Measurements from ENCODE around the gene PACRG. TPM values are rescaled to one million over a fixed set of nuclear protein-coding genes. Genes with fewer than 3 reads are reported as not detected.

The PACRG gene
- total RNA-seq, 1 donor from 2014 or later, result not detected

DNA sequence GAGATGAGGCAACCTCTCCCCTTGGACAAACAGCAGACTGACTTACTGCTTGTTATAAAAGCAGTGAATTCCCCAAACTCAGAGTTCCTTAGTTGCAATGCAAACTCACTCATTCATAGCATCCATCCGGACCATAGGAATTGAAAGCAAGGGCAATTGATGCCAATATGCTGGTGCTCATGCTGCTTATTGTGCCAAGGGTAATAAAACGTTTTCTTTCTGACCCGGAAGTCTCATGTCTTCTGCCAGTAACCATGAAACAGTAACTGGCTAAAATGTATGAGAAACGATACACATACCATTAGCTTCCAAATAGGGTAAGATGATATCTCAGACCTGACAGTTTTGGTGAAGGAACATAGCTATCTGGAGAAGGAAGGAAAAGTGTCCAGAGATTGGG lies 18.3 kb upstream of the PACRG start:
- intact Hi-C loops (cut with micrococcal nuclease), result no loop called here

GRCh38 chr6:162710419-162710818 lies 17.4 kb upstream of the PACRG start:
- intact Hi-C loops (cut with micrococcal nuclease), result no loop called here

- intact Hi-C loops (cut with micrococcal nuclease), result no loop called here
These were observed 16.8 kb upstream of the PACRG start for GRCh38 chr6:162710936-162711335.

DNA sequence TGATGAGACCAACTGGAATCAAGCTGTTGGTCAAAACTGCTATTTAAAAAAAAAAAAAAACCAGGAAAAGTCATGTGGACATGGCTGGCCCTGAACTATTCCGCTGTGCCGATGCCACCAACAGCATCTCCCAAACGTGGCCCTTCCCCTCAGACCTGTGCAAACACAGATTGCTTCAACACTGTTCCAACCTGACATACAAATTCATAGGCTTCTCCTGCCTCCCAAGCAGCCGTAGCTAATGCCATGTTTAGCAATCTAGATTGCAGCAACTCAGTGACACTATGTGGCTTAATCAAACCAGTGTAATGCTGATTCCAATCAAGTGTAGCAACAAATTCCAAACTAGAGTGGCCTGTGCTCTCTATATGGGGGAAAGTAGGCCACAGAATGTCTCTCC lies 16.4 kb upstream of the PACRG start:
- intact Hi-C loops (cut with micrococcal nuclease), result no loop called here

GRCh38 chr6:162712694-162713093 lies 15.1 kb upstream of the PACRG start:
- intact Hi-C loops (cut with micrococcal nuclease), result no loop called here

- intact Hi-C loops (cut with micrococcal nuclease), result no loop called here
These were observed 13.6 kb upstream of the PACRG start for GRCh38 chr6:162713974-162714780.

GRCh38 chr6:162715601-162716000 lies 12.2 kb upstream of the PACRG start:
- intact Hi-C loops (cut with micrococcal nuclease), result no loop called here

DNA sequence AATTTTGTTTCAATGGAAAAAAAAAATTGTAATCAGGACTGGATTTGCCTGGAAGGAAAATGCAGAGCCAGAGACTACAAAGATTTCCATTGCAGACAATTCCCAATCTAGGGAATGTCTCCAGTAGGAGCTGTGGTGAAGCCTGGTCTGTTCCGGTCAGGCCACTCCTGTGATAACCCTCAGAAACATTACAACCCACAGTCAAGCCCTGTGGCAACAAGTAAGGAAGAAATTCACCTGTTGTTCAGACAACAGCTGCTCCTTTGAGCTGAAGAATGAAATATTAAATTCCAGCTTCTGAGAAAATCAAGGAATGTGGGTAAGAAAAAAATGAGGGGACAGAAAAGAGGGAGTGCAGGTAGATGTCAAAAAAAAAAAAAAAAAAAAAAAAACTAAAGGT lies 8.2 kb upstream of the PACRG start:
- intact Hi-C loops (cut with micrococcal nuclease), result no loop called here

- intact Hi-C loops (cut with micrococcal nuclease), result no loop called here
These were observed 6.4 kb upstream of the PACRG start for GRCh38 chr6:162721404-162721687.

DNA sequence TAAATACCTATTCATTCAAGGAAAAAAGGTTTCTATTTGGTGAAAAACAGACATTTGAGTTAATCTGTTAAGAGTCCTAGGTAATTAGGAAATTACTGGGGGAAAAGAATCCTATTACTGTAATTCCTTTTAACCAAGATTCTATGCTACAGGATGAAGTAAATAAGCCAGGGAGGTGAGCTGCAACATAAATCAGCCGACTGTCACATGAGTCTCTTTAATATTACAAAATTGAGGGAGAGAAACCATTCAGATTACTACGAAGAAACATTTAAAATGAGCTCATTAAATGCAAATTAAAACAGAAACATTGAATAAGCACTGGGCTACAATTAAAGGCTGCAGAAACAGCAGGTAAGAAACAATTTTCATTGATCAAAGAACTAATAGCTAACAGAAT lies 5.5 kb upstream of the PACRG start:
- intact Hi-C loops (cut with micrococcal nuclease), result no loop called here

DNA sequence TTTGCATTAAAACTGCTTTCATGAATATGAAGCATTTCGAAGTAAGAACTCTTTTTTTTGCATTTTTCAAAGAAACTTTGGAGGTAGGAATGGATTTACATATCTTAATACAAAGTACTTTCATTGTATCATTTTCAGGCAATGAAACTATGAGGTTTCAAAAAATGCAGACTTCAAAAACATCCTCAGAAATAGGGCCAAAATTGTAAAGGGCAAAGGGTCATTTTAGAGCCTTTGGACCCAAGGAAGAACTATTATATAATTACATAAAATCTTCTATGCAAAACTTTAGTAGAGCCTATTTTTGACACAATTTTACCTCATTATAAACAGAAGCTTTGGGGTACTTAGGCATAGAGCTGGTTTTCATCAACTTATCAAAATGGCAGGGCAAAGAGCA lies 5.1 kb upstream of the PACRG start:
- intact Hi-C loops (cut with micrococcal nuclease), result no loop called here

- intact Hi-C loops (cut with micrococcal nuclease), result loop anchor here (1.0 to 5.0 kb wide), 3 partner anchors 687 to 1735 kb away; partner anchors contain the start of genes MAP3K4 and QKI
These were observed 840 bp upstream of the PACRG start for GRCh38 chr6:162726947-162727321.

- intact Hi-C loops (cut with micrococcal nuclease), result loop anchor here (5.0 kb wide), 1 partner anchor 1736 kb away; the partner anchor contains the start of gene MAP3K4
These were observed 423 bp downstream of the PACRG start for GRCh38 chr6:162728197-162728596.

DNA sequence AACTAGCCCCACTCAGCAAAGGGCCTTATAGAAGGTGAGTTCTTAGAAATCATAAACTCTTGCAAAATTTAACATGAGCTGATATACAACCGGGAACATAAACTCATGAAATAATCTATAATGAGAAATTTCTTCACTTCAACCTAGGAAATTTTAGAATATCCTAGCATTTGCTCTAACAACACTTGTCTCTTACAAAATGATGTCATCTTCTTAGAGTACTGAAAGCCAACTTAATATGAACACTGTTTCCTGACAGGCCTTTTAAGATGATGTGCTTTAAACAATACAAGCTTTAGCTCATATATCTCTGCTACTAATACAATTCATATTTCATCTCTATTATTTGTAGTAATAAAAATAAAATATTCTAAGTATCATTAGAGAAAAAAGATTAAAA lies 932 bp downstream of the PACRG start:
- intact Hi-C loops (cut with micrococcal nuclease), result loop anchor here (5.0 kb wide), 1 partner anchor 1736 kb away; the partner anchor contains the start of gene MAP3K4

- intact Hi-C loops (cut with micrococcal nuclease), result no loop called here
These were observed 2.7 kb downstream of the PACRG start for GRCh38 chr6:162730502-162730901.

DNA sequence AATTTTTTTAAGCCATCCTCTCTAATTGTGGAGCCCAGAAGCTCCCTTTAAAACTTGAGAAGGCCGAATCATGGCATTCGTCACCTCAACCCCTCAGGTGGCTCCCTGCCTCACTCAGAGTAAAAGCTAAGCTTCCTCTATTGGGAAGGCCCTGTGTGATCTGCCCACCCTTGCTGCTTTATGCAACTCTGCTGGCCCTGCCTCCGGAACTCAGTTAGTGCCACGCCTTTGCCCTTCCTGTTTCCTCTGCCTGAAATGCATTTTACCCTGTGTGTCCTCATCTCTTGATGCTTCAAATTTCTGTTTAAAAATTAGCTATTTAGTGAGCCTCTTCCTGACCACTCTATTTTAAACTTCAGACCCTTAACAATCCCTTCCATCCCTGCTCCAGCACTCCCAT lies 5.7 kb downstream of the PACRG start:
- intact Hi-C loops (cut with micrococcal nuclease), result no loop called here

DNA sequence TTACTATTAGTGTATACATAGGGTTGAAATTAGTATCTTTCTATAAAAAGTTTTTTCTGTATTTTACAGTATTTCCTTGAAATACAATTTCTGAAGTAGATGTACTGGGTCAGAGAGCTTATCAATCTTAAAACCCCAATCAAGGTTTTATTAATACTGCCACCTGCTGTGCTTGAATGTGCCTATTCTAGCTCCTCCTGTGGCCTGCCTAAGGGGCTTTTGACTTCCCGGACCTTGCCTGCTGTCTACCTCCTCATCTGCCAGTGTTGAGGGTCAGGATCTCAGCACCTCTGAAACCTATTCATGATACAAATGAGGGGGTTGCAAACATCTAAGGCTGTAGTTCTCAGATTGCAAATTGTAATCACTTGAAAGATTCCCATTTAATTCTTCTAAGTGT lies 9.2 kb downstream of the PACRG start:
- intact Hi-C loops (cut with micrococcal nuclease), result no loop called here

- intact Hi-C loops (cut with micrococcal nuclease), result no loop called here
These were observed 23.0 kb downstream of the PACRG start for GRCh38 chr6:162750776-162751175.

DNA sequence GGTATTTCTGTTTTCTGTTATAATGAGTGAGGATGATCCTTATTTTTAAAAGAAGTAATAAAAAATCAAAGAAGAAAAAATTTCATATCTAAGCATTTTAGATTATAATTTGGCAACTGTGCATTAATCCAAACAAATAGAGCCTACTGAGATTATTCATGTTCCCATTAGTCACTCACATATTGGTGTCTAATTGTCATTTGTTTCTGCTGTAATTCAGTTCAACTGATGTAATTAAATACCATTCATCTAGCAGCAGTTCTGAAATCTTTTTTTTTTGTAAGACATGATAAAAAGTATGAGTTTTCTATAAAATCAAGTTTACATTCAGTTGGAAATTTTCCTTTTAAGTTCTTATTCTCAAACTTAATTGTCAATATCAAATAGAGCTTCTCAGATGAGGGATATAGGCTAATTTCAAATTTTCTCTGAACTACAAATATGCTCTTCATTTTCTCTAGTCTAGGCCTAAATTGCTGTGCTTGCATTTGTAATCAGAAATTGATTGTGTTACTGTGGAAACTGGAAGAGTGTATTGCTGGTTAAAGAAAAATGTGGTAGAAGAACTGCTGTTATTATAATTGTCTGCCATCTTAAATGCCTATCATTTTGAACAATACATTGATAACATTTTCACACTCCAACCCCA lies 23.6 kb downstream of the PACRG start:
- intact Hi-C loops (cut with micrococcal nuclease), result no loop called here

DNA sequence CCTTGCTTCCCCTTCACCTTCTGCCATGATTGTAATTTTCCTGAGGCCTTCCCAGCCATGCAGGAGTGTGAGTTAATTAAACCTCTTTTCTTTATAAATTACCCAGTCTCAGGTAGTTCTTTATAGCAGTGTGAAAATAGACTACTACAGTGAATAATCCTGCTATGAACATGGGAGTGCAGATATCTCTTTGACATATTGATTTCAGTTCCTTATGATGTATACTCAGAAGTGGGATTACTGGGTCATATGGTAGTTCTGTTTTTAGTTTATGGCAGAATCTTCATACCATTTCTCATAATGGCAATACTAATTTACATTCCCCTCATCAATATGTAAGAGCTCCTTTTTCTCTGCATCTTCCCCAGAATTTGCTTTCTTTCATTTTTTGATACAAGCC lies 26.0 kb downstream of the PACRG start:
- intact Hi-C loops (cut with micrococcal nuclease), result no loop called here

- intact Hi-C loops (cut with micrococcal nuclease), result no loop called here
These were observed 42.4 kb downstream of the PACRG start for GRCh38 chr6:162770136-162770535.

- intact Hi-C loops (cut with micrococcal nuclease), result no loop called here
These were observed 43.2 kb downstream of the PACRG start for GRCh38 chr6:162770955-162771354.

GRCh38 chr6:162772466-162772865 lies 44.7 kb downstream of the PACRG start:
- intact Hi-C loops (cut with micrococcal nuclease), result no loop called here
